HG03575 (cell line): ENCODE measurements around the gene ALDH4A1.
"Not testable (repeated sequence)": the region's sequence is repeated elsewhere in the genome, so short reads cannot be mapped to it uniquely, and the experiment has no call there.

Experiments used
- ATAC-seq: cut with Tn5 transposase; IDR thresholded peaks from one replicate; pipeline ENCODE4 v1.9.1; 2021; ENCODE audit not compliant: unreplicated experiment, insufficient number of reproducible peaks, low FRiP score; ENCODE audit errors: extremely low read depth

Gene ALDH4A1

DNA sequence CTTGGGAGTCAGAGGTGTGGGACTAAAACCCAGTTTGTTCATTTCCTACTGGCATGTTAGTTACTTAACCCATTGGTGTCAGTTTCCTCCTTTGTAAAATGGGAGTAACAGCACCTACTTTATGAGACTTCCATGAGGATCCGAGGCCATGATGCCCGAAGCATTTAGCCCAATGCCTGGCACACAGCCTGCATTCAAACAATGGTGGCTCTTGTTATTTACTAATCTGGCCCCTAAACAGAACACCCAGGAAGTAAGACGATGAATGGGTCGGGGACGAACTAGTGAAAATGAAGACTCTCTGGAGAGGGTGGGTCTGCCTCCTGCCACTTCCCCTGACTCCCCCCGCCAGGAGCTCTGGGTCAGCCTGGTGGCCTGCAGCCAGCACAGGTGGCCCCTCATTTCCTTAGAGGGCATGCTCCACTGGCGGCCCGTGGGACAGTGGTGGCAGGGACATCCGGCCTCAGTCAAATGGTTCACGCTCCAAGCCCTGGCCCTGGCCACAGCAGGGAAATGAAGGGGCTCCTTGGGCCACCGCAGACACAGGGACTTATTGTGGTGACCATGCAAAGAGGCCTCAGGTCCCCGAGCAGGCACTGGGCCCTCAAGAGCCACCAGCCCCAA lies 33.4 kb downstream of the ALDH4A1 start:
- no peak for ATAC-seq

DNA sequence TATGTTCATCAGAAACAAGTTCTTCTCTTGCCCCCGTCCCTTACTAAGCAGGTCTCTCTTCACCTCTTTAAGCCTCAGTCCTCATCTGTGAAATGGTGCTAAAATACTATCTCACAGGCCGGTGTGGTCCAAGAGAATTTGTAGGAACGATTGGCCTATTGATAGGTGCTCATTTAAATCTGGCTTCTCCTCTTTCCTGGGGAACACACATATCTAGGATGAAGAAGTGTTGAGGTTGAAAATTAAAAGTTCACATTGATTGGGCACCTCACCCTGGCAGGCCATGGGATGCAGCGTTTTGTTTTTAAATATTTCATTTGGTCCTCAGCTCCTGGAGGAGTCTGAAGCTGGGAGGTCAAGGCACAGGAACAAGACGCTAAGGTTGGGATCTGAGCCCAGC lies 34.0 kb downstream of the ALDH4A1 start:
- no peak for ATAC-seq

DNA sequence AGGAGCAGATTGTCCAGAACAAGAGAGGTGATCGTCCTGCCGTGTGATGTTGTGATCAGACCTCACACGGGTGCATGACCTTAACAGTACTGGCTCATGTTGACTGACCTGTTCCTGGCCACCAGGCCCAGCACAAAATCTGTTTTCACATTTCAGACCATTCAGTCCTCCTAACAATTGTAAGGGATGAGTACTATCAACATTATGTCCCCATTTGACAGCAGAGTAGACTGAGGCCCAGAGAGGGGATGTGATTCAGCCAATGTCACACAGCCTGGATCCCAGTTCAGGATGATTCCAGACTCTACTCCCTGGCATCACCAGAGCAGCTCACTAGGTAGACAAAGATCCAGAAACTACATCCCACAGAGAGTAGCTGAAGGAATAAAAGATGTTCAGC lies 35.5 kb downstream of the ALDH4A1 start:
- no peak for ATAC-seq

GRCh38 chr1:18866314-18866713 lies 36.0 kb downstream of the ALDH4A1 start:
- ATAC-seq, result no peak

- no peak for ATAC-seq
These were observed 37.2 kb downstream of the ALDH4A1 start for GRCh38 chr1:18865176-18865575.

DNA sequence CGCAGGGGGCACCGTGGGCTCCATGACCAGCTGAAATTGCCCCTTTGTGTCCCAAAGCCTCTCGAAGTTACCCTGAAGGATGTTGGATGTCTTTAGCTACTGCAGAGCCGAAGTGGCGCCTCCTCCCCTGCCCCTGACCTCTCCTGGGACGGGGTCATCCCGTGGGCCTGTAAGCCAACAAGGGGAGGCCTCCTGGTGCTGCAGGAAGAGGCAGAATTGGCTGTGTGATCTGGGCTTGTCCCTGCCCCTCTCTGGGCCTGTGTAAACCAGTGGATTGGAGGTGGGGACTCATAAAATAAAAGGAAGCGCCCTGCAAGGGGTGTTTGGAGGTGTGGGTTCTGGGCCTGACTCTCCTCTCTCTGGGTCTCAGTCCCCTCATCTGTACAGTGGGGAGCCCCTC lies 40.8 kb downstream of the ALDH4A1 start:
- ATAC-seq, result no peak

GRCh38 chr1:18861082-18861481 lies 41.3 kb downstream of the ALDH4A1 start:
- no peak for ATAC-seq

- no peak for ATAC-seq
These were observed 42.8 kb downstream of the ALDH4A1 start, which contains the start of gene TAS1R2 for GRCh38 chr1:18859560-18859959. TSS of gene TAS1R2 (minus strand) at chr1:18859660. CDS start at chr1:18859660, 0 bp downstream.

GRCh38 chr1:18858070-18858688 lies 44.2 kb downstream of the ALDH4A1 start:
- ATAC-seq, result no peak

DNA sequence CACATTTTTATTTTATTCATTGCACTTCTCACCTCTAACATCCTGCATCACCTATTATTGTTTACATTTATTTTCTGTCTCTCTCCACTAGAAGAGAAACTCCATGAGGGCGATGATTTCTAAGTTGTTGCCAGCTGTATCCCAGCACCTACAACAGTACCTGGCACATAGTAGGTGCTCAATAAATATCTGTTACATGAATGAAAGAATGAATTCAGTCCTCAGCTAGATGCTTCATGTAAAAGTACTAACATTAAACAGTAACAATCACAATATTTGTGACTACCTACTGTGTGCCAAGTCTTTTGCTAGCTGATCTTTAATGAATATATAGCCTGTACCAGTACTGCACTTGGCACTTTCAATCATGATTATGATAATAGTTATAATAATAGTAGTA lies 45.9 kb downstream of the ALDH4A1 start:
- ATAC-seq, result no peak

DNA sequence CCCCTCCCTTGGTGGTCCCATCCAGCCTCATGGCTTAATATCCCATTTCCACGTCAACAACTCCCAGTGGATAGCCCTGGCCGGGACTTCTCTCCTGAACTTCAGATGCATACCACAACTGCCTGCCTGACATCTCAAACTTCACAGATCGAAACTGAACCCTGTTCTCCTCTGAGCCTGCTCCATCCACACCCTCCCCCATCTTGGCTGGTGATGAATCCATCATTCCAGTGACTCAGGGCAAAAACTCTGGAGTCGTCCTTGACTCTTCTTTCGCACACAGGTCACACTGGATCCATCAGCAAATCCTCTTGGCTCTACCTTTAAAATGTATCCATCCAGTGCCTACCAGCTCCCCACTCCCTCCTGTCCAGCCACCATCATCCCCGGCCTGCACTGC lies 46.8 kb downstream of the ALDH4A1 start:
- ATAC-seq, result no peak

DNA sequence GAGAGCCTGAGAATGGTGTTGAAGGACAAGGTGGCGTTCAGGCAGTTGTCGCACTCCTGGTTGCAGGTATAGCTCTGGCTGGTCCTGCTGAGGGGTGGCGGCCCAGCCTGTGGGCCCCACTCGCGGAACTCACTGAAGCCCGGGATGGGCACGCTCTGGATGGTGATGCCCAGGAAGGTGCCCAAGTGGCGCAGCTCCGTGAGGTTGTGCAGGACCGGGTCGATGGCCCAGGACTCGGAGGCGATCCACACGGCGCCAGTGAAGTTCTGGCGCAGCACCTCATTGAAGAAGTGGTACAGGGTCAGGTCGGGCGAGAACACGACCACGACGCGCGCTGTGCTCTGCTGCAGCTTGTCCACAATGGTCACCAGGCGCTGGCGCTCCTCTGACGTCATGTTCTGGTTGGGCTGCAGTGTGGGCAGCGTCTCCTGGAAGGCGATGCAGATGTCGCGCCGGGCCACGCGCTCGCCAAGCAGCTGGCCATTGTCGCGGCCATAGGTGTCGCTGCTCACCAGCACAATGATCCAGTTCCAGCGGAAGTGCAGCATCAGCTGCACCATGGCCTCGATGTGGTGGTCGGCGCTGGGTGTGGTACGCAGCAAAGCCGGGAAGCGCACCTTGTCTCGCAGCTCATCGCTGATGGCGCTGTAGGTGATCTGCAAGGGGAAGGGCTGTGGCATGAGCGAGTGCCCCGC lies 47.9 kb downstream of the ALDH4A1 start:
- no peak for ATAC-seq

DNA sequence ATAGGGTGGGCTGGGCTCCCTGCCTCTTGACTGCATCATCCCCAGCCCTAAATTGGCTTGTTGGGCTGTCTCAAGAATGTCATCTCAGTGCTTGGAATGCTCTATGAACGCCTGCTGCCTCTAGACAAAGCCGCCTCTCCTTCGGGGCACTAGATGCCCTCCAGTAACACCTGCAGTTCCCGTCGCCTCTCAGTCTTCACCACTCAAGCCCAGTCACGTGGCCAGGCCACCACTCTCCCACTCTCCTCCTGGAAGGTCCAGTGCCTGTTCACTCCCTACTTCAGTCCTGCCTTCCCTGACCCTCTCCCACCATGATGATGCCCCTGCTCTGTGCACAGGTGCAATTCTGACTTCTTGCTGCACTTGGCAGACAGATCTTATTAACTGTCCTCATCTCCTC lies 49.9 kb downstream of the ALDH4A1 start:
- ATAC-seq, result no peak

- ATAC-seq, result no peak
These were observed 53.1 kb downstream of the ALDH4A1 start for GRCh38 chr1:18849261-18849711.

DNA sequence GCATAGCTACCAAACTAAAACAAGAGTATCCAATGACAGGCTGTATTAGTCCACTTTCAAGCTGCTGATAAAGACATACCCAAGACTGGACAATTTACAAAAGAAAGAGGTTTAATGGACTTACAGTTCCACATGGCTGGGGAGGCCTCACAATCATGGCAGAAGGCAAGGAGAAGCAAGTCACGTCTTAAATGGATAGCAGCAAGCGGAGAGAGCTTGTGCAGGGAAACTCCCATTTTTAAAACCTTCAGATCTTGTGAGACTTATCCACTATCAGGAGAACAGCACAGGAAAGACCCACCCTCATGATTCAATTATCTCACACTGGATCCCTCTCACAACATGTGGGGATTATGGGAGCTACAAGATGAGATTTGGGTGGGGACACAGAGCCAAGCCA lies 54.6 kb downstream of the ALDH4A1 start:
- not testable (repeated sequence) for ATAC-seq

DNA sequence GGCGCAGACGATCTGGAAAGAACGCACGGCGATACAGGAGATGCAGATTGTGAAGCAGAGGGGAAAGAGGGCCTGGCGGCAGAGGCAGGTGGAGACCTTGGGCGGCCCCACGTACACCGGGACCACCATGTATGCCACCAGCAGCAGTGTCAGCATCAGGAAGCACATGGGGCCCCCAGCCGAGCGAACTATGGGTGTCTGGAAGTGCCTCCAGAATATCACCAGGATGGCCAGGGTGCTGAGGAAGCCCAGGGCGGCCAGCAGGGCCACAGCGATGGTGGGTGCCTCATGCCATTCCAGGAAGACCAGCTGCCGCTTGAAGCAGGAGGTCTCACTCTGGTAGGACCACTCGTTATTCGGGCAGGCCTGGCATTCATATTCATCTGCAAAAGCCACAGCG lies 62.2 kb downstream of the ALDH4A1 start:
- no peak for ATAC-seq

DNA sequence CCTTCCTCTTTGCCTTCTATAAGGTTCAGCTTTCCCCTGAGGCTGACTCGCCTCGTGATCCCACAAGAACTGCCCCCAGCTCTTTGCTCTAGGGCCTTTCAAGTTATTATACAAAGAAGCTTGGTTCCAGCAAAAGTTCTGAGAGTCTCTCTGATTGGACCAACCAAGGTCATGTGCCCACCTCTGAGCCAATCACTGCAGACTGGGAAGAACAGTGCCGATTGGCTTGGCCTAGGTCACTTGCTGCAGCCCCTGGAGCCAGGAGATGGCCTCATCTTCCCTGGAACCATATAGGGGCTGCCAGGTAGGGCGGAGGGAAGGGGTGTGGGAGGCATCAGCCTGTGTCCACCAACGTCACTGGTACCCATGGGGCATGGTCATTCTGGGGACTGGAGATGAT lies 65.7 kb downstream of the ALDH4A1 start:
- no peak for ATAC-seq

DNA sequence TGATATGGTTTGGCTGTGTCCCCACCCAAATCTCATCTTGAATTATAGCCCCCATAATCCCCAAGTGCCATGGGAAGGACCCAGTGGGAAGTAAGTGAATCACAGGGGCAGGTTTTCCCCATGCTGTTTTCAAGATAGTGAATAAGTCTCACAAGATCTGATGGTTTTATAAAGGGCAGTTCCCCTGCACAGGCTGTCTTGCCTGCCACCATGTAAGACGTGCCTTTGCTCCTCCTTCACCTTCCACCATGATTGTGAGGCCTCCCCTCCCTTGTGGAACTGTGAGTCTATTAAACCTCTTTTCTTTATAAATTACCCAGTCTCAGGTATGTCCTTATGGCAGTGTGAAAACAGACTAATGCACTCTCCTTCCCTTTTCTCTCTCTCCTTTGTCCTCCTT lies 70.0 kb downstream of the ALDH4A1 start:
- ATAC-seq, result not testable (repeated sequence)

DNA sequence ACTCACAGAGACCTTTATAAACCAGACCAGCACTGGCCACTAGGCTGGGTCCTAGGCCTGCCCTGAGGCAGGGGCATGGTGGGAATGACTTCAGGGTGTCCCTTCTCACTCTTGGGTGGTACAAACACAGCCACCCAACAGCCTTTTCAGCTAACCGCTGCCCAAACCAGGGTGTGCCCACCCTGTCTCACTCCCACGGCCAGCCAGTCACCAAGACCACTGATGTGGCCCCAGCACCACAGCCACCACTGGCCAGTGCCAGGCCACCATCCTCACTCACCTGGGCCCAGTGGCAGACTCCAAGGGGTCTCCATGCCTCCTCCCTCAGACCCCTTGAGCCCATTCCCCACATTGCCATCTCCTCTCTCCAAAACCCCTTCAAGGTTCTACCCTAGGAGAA lies 70.7 kb downstream of the ALDH4A1 start:
- no peak for ATAC-seq

DNA sequence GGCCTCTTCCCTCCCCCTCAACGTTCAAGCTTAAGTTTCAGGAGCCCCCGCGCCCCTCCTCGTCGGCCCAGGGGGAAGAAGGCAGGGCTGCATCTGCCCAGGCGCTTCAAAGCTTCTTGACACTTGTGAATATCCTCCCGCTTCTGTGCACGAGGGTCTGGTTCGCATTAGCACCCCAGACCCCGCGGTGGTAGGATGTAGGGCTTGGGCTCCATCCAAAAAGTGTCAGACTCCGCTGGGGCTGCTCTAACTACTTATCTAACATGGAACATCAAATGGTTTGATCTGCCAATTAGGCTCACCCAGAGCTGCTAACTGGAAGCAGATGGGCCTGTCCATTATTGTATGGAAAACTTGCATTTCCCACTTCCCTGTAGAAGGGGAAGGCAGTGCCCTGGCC lies 71.8 kb downstream of the ALDH4A1 start:
- ATAC-seq, result no peak
